Measurements from ENCODE around the gene ROPN1L. TPM values are rescaled to one million over a fixed set of nuclear protein-coding genes. Genes with fewer than 3 reads are reported as not detected.

ROPN1L gene
- total and polyA plus RNA-seq, 2 of the 8 experiments (the other 6 are each of a cell fraction or from before 2014, with no cell fraction given): 0.24 to 0.73 TPM

DNA sequence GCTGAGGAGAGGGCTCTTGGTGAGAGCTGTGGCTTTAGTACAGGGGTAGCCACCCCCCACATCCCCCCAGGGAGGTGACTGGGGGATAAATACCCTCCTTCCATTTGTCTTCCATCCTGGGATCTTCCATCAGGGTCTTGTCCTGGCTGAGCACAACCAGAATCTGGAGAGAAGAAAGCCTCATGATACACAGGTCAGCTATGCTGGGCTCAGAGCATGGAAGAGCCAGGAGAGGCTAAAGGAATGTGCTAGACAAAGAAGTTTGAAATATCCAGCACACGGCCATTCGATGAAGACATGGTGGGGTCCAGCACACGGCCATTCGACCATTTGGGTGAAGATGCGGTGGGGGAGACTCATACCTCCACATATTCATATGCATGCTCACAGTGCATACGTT, 30.0 kb downstream of the ROPN1L start:
- no peaks in the 10 kb centered on the region for H3K79me1 ChIP-seq (ENCODE audit: low read depth, low read length)
- FAIRE-seq: no peak

More for the DNA sequence above, 30.0 kb downstream of the ROPN1L start:
- WGBS, 2 experiments (ENCODE audit: extremely low coverage in 1 of 2, insufficient coverage in 1 of 2, insufficient read length in 1 of 2, insufficient replicate concordance in 2 of 2, low coverage in 1 of 2, low lambda C conversion rate in 2 of 2, missing lambda C conversion rate in 1 of 2): 90% methylated on average over 6 of the region's 6 CpGs; no CpG with 5 or more reads in 1 of the 2 experiments
- no peak for DNase-seq (ENCODE audit: low read depth in 1 of 2, low spot score in 2 of 2)
- H3K79me2 ChIP-seq (ENCODE audit: control insufficient read depth in 1 of 2, insufficient read depth in 2 of 2, low read length in 2 of 2): no peaks in the 10 kb centered on the region
- peaks cover 5 to 12% (median 8%) of the 10 kb centered on the region in 4 experiments for H3K4me1 ChIP-seq (replicated peaks in 1 of 4; ENCODE audit: control insufficient read depth in 3 of 4, insufficient read depth in 4 of 4, low read length in 3 of 4)
- no peak overlapping the region for H3K9ac ChIP-seq (replicated peaks in 1 of 4; ENCODE audit: extremely low read depth in 1 of 4, low read depth in 3 of 4, low read length in 3 of 4)
- H3K27me3 ChIP-seq (replicated peaks in 1 of 4; ENCODE audit: control insufficient read depth in 3 of 4, extremely low read depth in 1 of 4, insufficient read depth in 3 of 4, low read length in 3 of 4): 0 out of 7 replicates have a peak, but pooled peaks cover 0 to 4% (median 0%) of the 10 kb centered on the region in 4 experiments
- H3K36me3 ChIP-seq (ENCODE audit: control insufficient read depth in 2 of 4, insufficient read depth in 4 of 4, low read length in 3 of 4): no peaks in the 10 kb centered on the region
- no peak overlapping the region for H2AFZ ChIP-seq (ENCODE audit: low read length)
- H2BK120ac ChIP-seq (replicated peaks; ENCODE audit: low read depth, low read length): no peak overlapping the region
- H2BK12ac ChIP-seq (ENCODE audit: low read depth, low read length): no peak overlapping the region
- no peaks in the 10 kb centered on the region for H3K23me2 ChIP-seq (ENCODE audit: low read depth, low read length)
- no peak overlapping the region for H3K56ac ChIP-seq (replicated peaks; ENCODE audit: insufficient read length, low read depth, low read length)
- no peak overlapping the region for H3K4me2 ChIP-seq (ENCODE audit: insufficient read depth in 1 of 2, low read depth in 2 of 2, low read length in 2 of 2)
- peaks cover 6 to 10% of the 10 kb centered on the region in 2 experiments; a peak in 1 of 4 replicates for H3K9me3 ChIP-seq (ENCODE audit: insufficient read depth in 2 of 2, low read depth in 1 of 2, low read length in 1 of 2)
- no peak overlapping the region for H3K14ac ChIP-seq (ENCODE audit: insufficient read length)
- H3K18ac ChIP-seq (ENCODE audit: extremely low read depth, low read length): no peak overlapping the region
- H3K23ac ChIP-seq (ENCODE audit: insufficient read length): no peak overlapping the region
- peak overlapping the region; percentile 14 for H4K91ac ChIP-seq (replicated peaks; ENCODE audit: insufficient read length, low read length)
- ChIA-PET POLR2A (ENCODE audit: partially characterized antibody) (no interaction called here), CTCF (ENCODE audit: partially characterized antibody) (no interaction called here)
- no peak overlapping the region for H2BK15ac ChIP-seq (ENCODE audit: low read length)
- no peak overlapping the region for H3K27ac ChIP-seq (ENCODE audit: low read depth, low read length)
- H2BK20ac ChIP-seq (ENCODE audit: low read length): no peak overlapping the region
- H2BK5ac ChIP-seq (ENCODE audit: low read depth, low read length): no peak overlapping the region
- H4K20me1 ChIP-seq (replicated peaks in 1 of 2; ENCODE audit: control insufficient read depth in 1 of 2, insufficient read depth in 2 of 2, low read length in 2 of 2): no peaks in the 10 kb centered on the region
- no peak overlapping the region for H4K5ac ChIP-seq (ENCODE audit: insufficient read length, low read depth, low read length)
- no peak overlapping the region for H2AK5ac ChIP-seq (ENCODE audit: low read depth, low read length)
- H4K8ac ChIP-seq (ENCODE audit: extremely low read depth, insufficient read depth, low read length): no peak overlapping the region
- no peak overlapping the region for H3K4ac ChIP-seq (replicated peaks; ENCODE audit: insufficient read length, low read depth, low read length)
- no peak overlapping the region for H3K4me3 ChIP-seq (ENCODE audit: extremely low read depth in 1 of 4, insufficient read depth in 2 of 4, low read depth in 3 of 4, low read length in 4 of 4)
- TF ChIP-seq SUZ12 (IDR thresholded peaks at IDR 0.05; ENCODE audit: low read length) (no peak), EP300 (IDR thresholded peaks at IDR 0.05; ENCODE audit: borderline replicate concordance in 1 of 2, low read depth in 2 of 2, low read length in 2 of 2) (no peak), KDM5A (IDR thresholded peaks at IDR 0.05; ENCODE audit: low read length) (no peak), CBX8 (IDR thresholded peaks at IDR 0.05; ENCODE audit: borderline replicate concordance, low read depth, low read length) (no peak), GTF2F1 (IDR thresholded peaks at IDR 0.05; ENCODE audit: borderline replicate concordance, low read depth, low read length) (no peak), KDM1A (IDR thresholded peaks at IDR 0.05; ENCODE audit: borderline replicate concordance, low read length) (no peak), TCF12 (IDR thresholded peaks at IDR 0.05; ENCODE audit: low read depth, low read length) (no peak), CTBP2 (IDR thresholded peaks at IDR 0.05; ENCODE audit: borderline replicate concordance, insufficient read depth, insufficient read length, low read length) (no peak), CEBPB (IDR thresholded peaks at IDR 0.05; ENCODE audit: low read depth, low read length) (no peak), SRF (IDR thresholded peaks at IDR 0.05; ENCODE audit: low read depth, low read length) (no peak)

Data from H1 (cell line).